GM12878 (cell line): ENCODE results near the gene SETBP1. TPM values are rescaled to one million over a fixed set of nuclear protein-coding genes. Genes with fewer than 3 reads are reported as not detected.

ENCODE experiments used
- ATAC-seq: fragments of 200-7000 bp; cut with Tn5 transposase; 3 replicates; pipeline ENCODE4 v1.9.1; 2020; ENCODE audit warnings: mild to moderate bottlenecking, moderate library complexity
- BruUV-seq: library from RNA; stranded (reverse); fragments of 400-500 nt; replicated peaks from 2 replicates; lab custom pipeline; 2021; lab: Mats Ljungman, UMichigan
- CTCF ChIA-PET: fragments of 300-600 bp; sonication (Branson Sonifier 250); formaldehyde crosslinking; extraction: SDS; loops from one replicate; lab custom pipeline; 2021; ENCODE audit warnings: inconsistent platforms; lab: Yijun Ruan, JAX
- POLR2A ChIA-PET: fragments of 350-600 bp; formaldehyde crosslinking; extraction: SDS; loops from one replicate; lab custom pipeline; 2021; ENCODE audit warnings: inconsistent platforms; lab: Charles Lee
- RAD21 ChIA-PET: fragments of 300-600 bp; sonication (Branson Sonifier 250); formaldehyde crosslinking; loops from one replicate; lab custom pipeline; 2023; ENCODE audit warnings: antibody characterized with exemption; ENCODE audit not compliant: unreplicated experiment; lab: Charles Lee
- SMC1A ChIA-PET: fragments of 300-600 bp; sonication (Branson Sonifier 250); formaldehyde crosslinking; loops from one replicate; lab custom pipeline; 2023; ENCODE audit not compliant: unreplicated experiment, uncharacterized antibody; lab: Charles Lee
- DNase-seq: peaks from one replicate; pipeline ENCODE4 v3.0.0-alpha.2; 2011; ENCODE audit warnings: low read depth, low spot score
- FAIRE-seq: peaks from 3 replicates; lab custom pipeline; 2011; peaks lifted over from hg19 to GRCh38; lab: Jason Lieb, UNC
- H2AFZ ChIP-seq: 2 replicates; pipeline ENCODE4 v1.6.0; 2011; ENCODE audit warnings: low read depth, low read length, control low read depth; ENCODE audit not compliant: control insufficient read depth
- H3K27ac ChIP-seq: 2 replicates; pipeline ENCODE4 v1.5.1; 2011; ENCODE audit warnings: control low read depth; ENCODE audit not compliant: control insufficient read depth, insufficient read depth
- H3K27me3 ChIP-seq, 2 experiments: replicated peaks in 1 of 2; 2 replicates each; pipeline versions ENCODE4 v1.6.0 to v1.6.1; 2011; ENCODE audit warnings: low read length in 1 of 2; ENCODE audit not compliant: control insufficient read depth in 2 of 2, insufficient read depth in 2 of 2
- H3K36me3 ChIP-seq, 2 experiments: 2 replicates each; pipeline ENCODE4 v1.5.1; 2011; ENCODE audit warnings: low read length in 1 of 2; ENCODE audit not compliant: control insufficient read depth in 2 of 2, insufficient read depth in 2 of 2
- H3K4me1 ChIP-seq: 2 replicates; pipeline ENCODE4 v1.6.1; 2011; ENCODE audit warnings: mild to moderate bottlenecking, low read length, moderate library complexity, mixed read lengths; ENCODE audit not compliant: control insufficient read depth, insufficient read depth
- H3K4me2 ChIP-seq: 2 replicates; pipeline ENCODE4 v1.6.0; 2011; ENCODE audit warnings: control low read depth; ENCODE audit not compliant: control insufficient read depth, insufficient read depth
- H3K4me3 ChIP-seq: fragments of 200-600 bp; sonication (generic); 2 replicates; pipeline ENCODE4 v1.5.1; 2016
- H3K79me2 ChIP-seq: 2 replicates; pipeline ENCODE4 v1.6.0; 2011; ENCODE audit warnings: low read length; ENCODE audit not compliant: control insufficient read depth, insufficient read depth
- H3K9ac ChIP-seq: 2 replicates; pipeline ENCODE4 v1.8.0; 2011; ENCODE audit warnings: low read length, control low read depth, mixed read lengths; ENCODE audit not compliant: control insufficient read depth, insufficient read depth
- H3K9me3 ChIP-seq: replicated peaks from 3 replicates; pipeline ENCODE4 v1.5.1; 2011; ENCODE audit warnings: mild to moderate bottlenecking, low read length; ENCODE audit not compliant: control insufficient read depth, insufficient read depth
- H4K20me1 ChIP-seq: 2 replicates; pipeline ENCODE4 v1.6.0; 2011; ENCODE audit not compliant: control insufficient read depth, insufficient read depth
- ATF2 ChIP-seq: IDR thresholded peaks from 2 replicates; pipeline ENCODE4 v1.6.1; 2012; ENCODE audit warnings: low read length, inconsistent platforms
- CHD1 ChIP-seq: IDR thresholded peaks from 2 replicates; pipeline ENCODE4 v1.6.1; 2012; ENCODE audit warnings: low read depth, low read length, improper control_type of control experiment
- CHD2 ChIP-seq: IDR thresholded peaks from 2 replicates; pipeline ENCODE4 v1.6.1; 2011; ENCODE audit warnings: low read depth, low read length, improper control_type of control experiment, borderline replicate concordance
- ELK1 ChIP-seq: IDR thresholded peaks from 2 replicates; pipeline ENCODE4 v1.6.1; 2012; ENCODE audit warnings: low read depth, low read length, improper control_type of control experiment
- HCFC1 ChIP-seq: fragments of 150-350 bp; IDR thresholded peaks from 2 replicates; pipeline ENCODE4 v1.6.1; 2014; ENCODE audit warnings: low read length
- RB1 ChIP-seq: fragments of 450-650 bp; formaldehyde crosslinking; IDR thresholded peaks from 2 replicates; pipeline ENCODE4 v1.6.1; 2017; ENCODE audit warnings: mild to moderate bottlenecking, borderline replicate concordance
- SIX5 ChIP-seq: IDR thresholded peaks from 2 replicates; pipeline ENCODE4 v1.6.1; 2011; ENCODE audit warnings: mild to moderate bottlenecking, low read depth, low read length, moderate library complexity; ENCODE audit not compliant: severe bottlenecking
- ZNF217 ChIP-seq: fragments of 450-650 bp; IDR thresholded peaks from 2 replicates; pipeline ENCODE4 v1.6.1; 2017; ENCODE audit warnings: antibody characterized with exemption, mild to moderate bottlenecking
- ZZZ3 ChIP-seq: IDR thresholded peaks from 2 replicates; pipeline ENCODE4 v1.6.1; 2011; ENCODE audit warnings: low read depth; ENCODE audit not compliant: control insufficient read depth, insufficient read length
- WGBS: methylation state at CpG from one replicate; pipeline ENCODE4 v1.1.6; 2016; ENCODE audit warnings: low lambda C conversion rate; ENCODE audit not compliant: insufficient replicate concordance, insufficient coverage; ENCODE audit errors: missing lambda C conversion rate; 5-methylcytosine and 5-hydroxymethylcytosine counted together
- in situ Hi-C: fragments of 300-500 bp; cut with MboI; formaldehyde crosslinking; loops from 9 replicates; pipeline ENCODE4 v1.14.3; 2018; ENCODE audit warnings: mixed read lengths
- intact Hi-C: fragments of 100-400 bp; cut with micrococcal nuclease; formaldehyde crosslinking; loops from one replicate; pipeline ENCODE4 v1.14.2; 2022; ENCODE audit not compliant: unreplicated experiment
- polyA plus RNA-seq, 11 experiments: library from polyadenylated mRNA; depleted of rRNA in 4 of 11; unstranded in 6 of 11; stranded (reverse) in 5 of 11; fragments of >200 nt; fragmentation: Nextera tagmentation in 4 of 11; fragmentation: Illumina TruSeq in 1 of 11; extraction: Ambion mirVana in 4 of 11; extraction: Trizol in 1 of 11; gene quantifications; 1 replicate in 1 of 11; 2 replicates in 10 of 11; pipeline versions ENCODE4 v1.2.1 to v1.2.3, GENCODE V29; 2011 to 2016; ENCODE audit warnings: inconsistent platforms in 2 of 11, missing spikeins in 2 of 11, low read depth in 1 of 11
- total RNA-seq, 4 experiments: library from RNA; depleted of rRNA in 3 of 4; stranded (reverse); fragments of >200 nt in 3 of 4; fragmentation: Illumina TruSeq in 1 of 4; extraction: Trizol in 1 of 4; gene quantifications; 2 replicates each; pipeline versions ENCODE4 v1.2.1 to v1.2.3, GENCODE V29; 2013 to 2021

SETBP1 gene
- total and polyA plus RNA-seq, 10 of the 15 experiments (the other 5 are each of a cell fraction or from before 2014, with no cell fraction given) = 0.99 to 29.7 (median 8.3) TPM

- no peaks in the 10 kb centered on the region for H3K27me3 ChIP-seq
- in situ Hi-C loops = no loop called here
- H3K79me2 ChIP-seq = no peaks in the 10 kb centered on the region
- H3K4me1 ChIP-seq = peaks cover 10% of the 10 kb centered on the region
- no peak overlapping the region for H2AFZ ChIP-seq
- CTCF ChIA-PET = interaction anchor here (0.7 to 2.3 kb wide), 2 partner anchors 9 to 11 kb away, joined by 3 to 7 read pairs; no protein-coding TSS in a partner anchor
- BruUV-seq = no TSS peak
- SMC1A ChIA-PET = interaction anchor here (1.3 kb wide), 1 partner anchor 15 kb away, joined by 4 read pairs; no protein-coding TSS in a partner anchor
- H3K9ac ChIP-seq = no peak overlapping the region
- H3K27ac ChIP-seq = no peak overlapping the region
- RAD21 ChIA-PET = interaction anchor here (0.6 kb wide), 1 partner anchor 22 kb away, joined by 3 read pairs; no protein-coding TSS in a partner anchor
- H3K4me3 ChIP-seq = no peak overlapping the region
- FAIRE-seq = no peak
- no peaks in the 10 kb centered on the region for H3K36me3 ChIP-seq
- intact Hi-C loops = no loop called here
- no peak for ATAC-seq
- H3K9me3 ChIP-seq = no peaks in the 10 kb centered on the region
- no peak overlapping the region for H3K4me2 ChIP-seq
- no peak for DNase-seq
- POLR2A ChIA-PET = interaction anchor here (0.5 to 1.6 kb wide), 2 partner anchors 9 to 12 kb away, joined by 3 read pairs; no protein-coding TSS in a partner anchor
- 78% methylated on average over 3 of the region's 3 CpGs for WGBS
- TF ChIP-seq ZZZ3 (no peak), CHD2 (no peak), ELK1 (no peak), ATF2 (no peak), HCFC1 (no peak), CHD1 (no peak), SIX5 (no peak), RB1 (no peak), ZNF217 (no peak)
- H4K20me1 ChIP-seq = no peaks in the 10 kb centered on the region
These were observed 56.9 kb downstream of the SETBP1 start for GRCh38 chr18:44737623-44738022.
